H1 (cell line): ENCODE data around the gene PDIA6. TPM values are rescaled to one million over a fixed set of nuclear protein-coding genes. Genes with fewer than 3 reads are reported as not detected.

Source experiments
- CTCF ChIA-PET: fragments of 300-600 bp; sonication (Branson Sonifier 250); formaldehyde crosslinking; loops from one replicate; lab custom pipeline; 2021; ENCODE audit not compliant: partially characterized antibody; lab: Charles Lee
- POLR2A ChIA-PET: fragments of 300-600 bp; sonication (Branson Sonifier 250); formaldehyde crosslinking; loops from one replicate; lab custom pipeline; 2021; ENCODE audit warnings: inconsistent platforms; ENCODE audit not compliant: partially characterized antibody; lab: Charles Lee
- DNase-seq, 2 experiments: peaks; one replicate each; pipeline versions ENCODE4 v3.0.0 to v3.0.0-alpha.2; 2010 to 2022; ENCODE audit warnings: low spot score in 2 of 2, low read depth in 1 of 2, mixed read lengths in 1 of 2
- FAIRE-seq: peaks from 2 replicates; lab custom pipeline; 2011; peaks lifted over from hg19 to GRCh38; lab: Jason Lieb, UNC
- H2AFZ ChIP-seq: 2 replicates; pipeline ENCODE4 v1.8.1; 2012; ENCODE audit warnings: low read length, inconsistent platforms
- H2AK5ac ChIP-seq: 2 replicates; pipeline ENCODE4 v1.6.1; 2013; ENCODE audit warnings: low read depth, low read length
- H2BK120ac ChIP-seq: replicated peaks from 2 replicates; pipeline ENCODE3; 2013; ENCODE audit warnings: low read depth, low read length, inconsistent platforms
- H2BK12ac ChIP-seq: 2 replicates; pipeline ENCODE4 v1.6.1; 2013; ENCODE audit warnings: low read depth, low read length
- H2BK15ac ChIP-seq: 2 replicates; pipeline ENCODE4 v1.6.1; 2013; ENCODE audit warnings: low read length
- H2BK20ac ChIP-seq: 2 replicates; pipeline ENCODE4 v1.6.1; 2013; ENCODE audit warnings: low read length
- H2BK5ac ChIP-seq: 2 replicates; pipeline ENCODE4 v1.6.1; 2013; ENCODE audit warnings: low read depth, low read length
- H3K14ac ChIP-seq: 2 replicates; pipeline ENCODE4 v1.6.1; 2013; ENCODE audit warnings: inconsistent platforms; ENCODE audit not compliant: insufficient read length
- H3K18ac ChIP-seq: 2 replicates; pipeline ENCODE4 v1.6.1; 2013; ENCODE audit warnings: low read length; ENCODE audit errors: extremely low read depth
- H3K23ac ChIP-seq: 2 replicates; pipeline ENCODE4 v1.6.1; 2013; ENCODE audit warnings: inconsistent platforms; ENCODE audit not compliant: insufficient read length
- H3K23me2 ChIP-seq: 2 replicates; pipeline ENCODE4 v1.6.1; 2013; ENCODE audit warnings: low read depth, low read length
- H3K27ac ChIP-seq: 2 replicates; pipeline ENCODE4 v1.6.1; 2011; ENCODE audit warnings: low read depth, low read length, inconsistent platforms
- H3K27me3 ChIP-seq, 4 experiments: replicated peaks in 1 of 4; 1 replicate in 1 of 4; 2 replicates in 3 of 4; pipeline versions ENCODE4 v1.6.1 to v1.8.1; 2011 to 2013; ENCODE audit warnings: low read length in 3 of 4, mild to moderate bottlenecking in 3 of 4, inconsistent platforms in 2 of 4, mixed read lengths in 2 of 4, moderate library complexity in 1 of 4; ENCODE audit not compliant: control insufficient read depth in 3 of 4, insufficient read depth in 3 of 4; ENCODE audit errors: extremely low read depth in 1 of 4
- H3K36me3 ChIP-seq, 4 experiments: 2 replicates each; pipeline versions ENCODE4 v1.6.1 to v1.8.1; 2011 to 2013; ENCODE audit warnings: mild to moderate bottlenecking in 4 of 4, low read length in 3 of 4, moderate library complexity in 2 of 4, control low read depth in 1 of 4, inconsistent platforms in 1 of 4; ENCODE audit not compliant: insufficient read depth in 4 of 4, control insufficient read depth in 2 of 4
- H3K4ac ChIP-seq: replicated peaks from 2 replicates; pipeline ENCODE3; 2013; ENCODE audit warnings: low read length, low read depth, mixed read lengths, inconsistent platforms; ENCODE audit not compliant: insufficient read length
- H3K4me1 ChIP-seq, 4 experiments: replicated peaks in 1 of 4; 1 replicate in 1 of 4; 2 replicates in 3 of 4; pipeline versions ENCODE4 v1.6.1 to v1.8.1; 2011 to 2013; ENCODE audit warnings: low read length in 3 of 4, inconsistent platforms in 2 of 4, mixed read lengths in 1 of 4; ENCODE audit not compliant: insufficient read depth in 4 of 4, control insufficient read depth in 3 of 4
- H3K4me2 ChIP-seq, 2 experiments: 2 replicates each; pipeline versions ENCODE4 v1.6.1 to v1.8.1; 2011 to 2013; ENCODE audit warnings: low read depth in 2 of 2, low read length in 2 of 2, control low read depth in 1 of 2, inconsistent platforms in 1 of 2, mild to moderate bottlenecking in 1 of 2; ENCODE audit not compliant: insufficient read depth in 1 of 2
- H3K4me3 ChIP-seq, 4 experiments: fragments of 200-600, 300-600 bp in 1 of 4; sonication (generic), shearing (Covaris generic), sonication (Bioruptor Twin) in 1 of 4; 2 replicates each; pipeline versions ENCODE4 v1.5.1 to v1.8.1; 2011 to 2016; ENCODE audit warnings: low read length in 4 of 4, low read depth in 3 of 4, control low read depth in 2 of 4, inconsistent platforms in 2 of 4, mild to moderate bottlenecking in 2 of 4, mixed read lengths in 1 of 4, moderate library complexity in 1 of 4; ENCODE audit not compliant: insufficient read depth in 2 of 4; ENCODE audit errors: extremely low read depth in 1 of 4
- H3K56ac ChIP-seq: replicated peaks from 2 replicates; pipeline ENCODE3; 2013; ENCODE audit warnings: low read depth, mild to moderate bottlenecking, mixed read lengths, low read length, inconsistent platforms; ENCODE audit not compliant: insufficient read length
- H3K79me1 ChIP-seq: 2 replicates; pipeline ENCODE4 v1.6.1; 2013; ENCODE audit warnings: low read depth, low read length, control low read depth
- H3K79me2 ChIP-seq, 2 experiments: 2 replicates each; pipeline versions ENCODE4 v1.6.1 to v1.8.1; 2012 to 2013; ENCODE audit warnings: low read length in 2 of 2, mild to moderate bottlenecking in 2 of 2, inconsistent platforms in 1 of 2; ENCODE audit not compliant: insufficient read depth in 2 of 2, control insufficient read depth in 1 of 2
- H3K9ac ChIP-seq, 4 experiments: replicated peaks in 1 of 4; 1 replicate in 1 of 4; 2 replicates in 3 of 4; pipeline versions ENCODE4 v1.6.1 to v1.8.1; 2011 to 2013; ENCODE audit warnings: low read depth in 3 of 4, low read length in 3 of 4, control low read depth in 2 of 4, mild to moderate bottlenecking in 2 of 4, moderate library complexity in 2 of 4, inconsistent platforms in 1 of 4; ENCODE audit errors: extremely low read depth in 1 of 4
- H3K9me3 ChIP-seq, 2 experiments: 2 replicates each; pipeline versions ENCODE4 v1.6.1 to v1.8.1; 2012 to 2013; ENCODE audit warnings: mild to moderate bottlenecking in 2 of 2, moderate library complexity in 2 of 2, control low read depth in 1 of 2, inconsistent platforms in 1 of 2, low read depth in 1 of 2, low read length in 1 of 2, mixed read lengths in 1 of 2; ENCODE audit not compliant: insufficient read depth in 2 of 2
- H4K20me1 ChIP-seq, 2 experiments: replicated peaks in 1 of 2; 2 replicates each; pipeline versions ENCODE3 to v1.8.1; 2011 to 2013; ENCODE audit warnings: inconsistent platforms in 2 of 2, low read length in 2 of 2, mild to moderate bottlenecking in 1 of 2; ENCODE audit not compliant: insufficient read depth in 2 of 2, control insufficient read depth in 1 of 2
- H4K5ac ChIP-seq: 2 replicates; pipeline ENCODE4 v1.6.1; 2013; ENCODE audit warnings: low read length, low read depth, mixed read lengths, inconsistent platforms; ENCODE audit not compliant: insufficient read length
- H4K8ac ChIP-seq: 2 replicates; pipeline ENCODE4 v1.8.0; 2013; ENCODE audit warnings: mild to moderate bottlenecking, moderate library complexity, low read length, inconsistent platforms; ENCODE audit not compliant: insufficient read depth; ENCODE audit errors: extremely low read depth
- H4K91ac ChIP-seq: replicated peaks from 2 replicates; pipeline ENCODE3; 2013; ENCODE audit warnings: low read length, mixed read lengths, inconsistent platforms; ENCODE audit not compliant: insufficient read length
- ATF2 ChIP-seq: IDR thresholded peaks from 2 replicates; pipeline ENCODE4 v1.6.1; 2012; ENCODE audit warnings: low read length, inconsistent platforms
- CBX8 ChIP-seq: fragments of 300-800, 300-1000 bp; sonication (generic); IDR thresholded peaks from 2 replicates; pipeline ENCODE4 v1.7.1; 2016; ENCODE audit warnings: low read depth, low read length, borderline replicate concordance
- CEBPB ChIP-seq: IDR thresholded peaks from 2 replicates; pipeline ENCODE4 v1.6.1; 2012; ENCODE audit warnings: low read depth, low read length
- CTBP2 ChIP-seq: IDR thresholded peaks from 2 replicates; pipeline ENCODE4 v1.7.0; 2011; ENCODE audit warnings: borderline replicate concordance, mild to moderate bottlenecking, moderate library complexity, mixed read lengths, low read length; ENCODE audit not compliant: insufficient read depth, insufficient read length
- EGR1 ChIP-seq: IDR thresholded peaks from 2 replicates; pipeline ENCODE4 v1.6.1; 2011; ENCODE audit warnings: low read depth, low read length, borderline replicate concordance
- HDAC6 ChIP-seq: IDR thresholded peaks from one replicate; pipeline ENCODE4 v1.7.1; 2012; ENCODE audit warnings: low read depth, mild to moderate bottlenecking, inconsistent platforms, low read length, moderate library complexity
- JUN ChIP-seq: IDR thresholded peaks from 2 replicates; pipeline ENCODE4 v1.6.1; 2011; ENCODE audit warnings: low read depth, mild to moderate bottlenecking, improper control_type of control experiment, low read length
- MAX ChIP-seq: IDR thresholded peaks from 2 replicates; pipeline ENCODE4 v1.6.1; 2012; ENCODE audit warnings: inconsistent platforms
- POU5F1 ChIP-seq: IDR thresholded peaks from 2 replicates; pipeline ENCODE4 v1.6.1; 2011; ENCODE audit warnings: low read depth, mild to moderate bottlenecking, low read length, moderate library complexity
- TAF7 ChIP-seq: optimal IDR thresholded peaks from 2 replicates; pipeline ENCODE3; 2011; ENCODE audit warnings: low read depth, mild to moderate bottlenecking, inconsistent platforms, low read length, moderate library complexity, borderline replicate concordance
- WGBS, 2 experiments: shearing (Covaris generic) in 1 of 2; methylation state at CpG; one replicate each; pipeline versions ENCODE4 v1.1.6 to v1.1.7; 2013 to 2015; ENCODE audit warnings: low lambda C conversion rate in 2 of 2, mixed read lengths in 2 of 2, inconsistent platforms in 1 of 2, low coverage in 1 of 2, missing lambda C conversion rate in 1 of 2; ENCODE audit not compliant: insufficient replicate concordance in 2 of 2, insufficient coverage in 1 of 2, insufficient read length in 1 of 2; ENCODE audit errors: extremely low coverage in 1 of 2, missing lambda C conversion rate in 1 of 2; 5-methylcytosine and 5-hydroxymethylcytosine counted together
- polyA plus RNA-seq, 7 experiments: library from polyadenylated mRNA; depleted of rRNA in 3 of 7; stranded (reverse) in 5 of 7; unstranded in 2 of 7; fragments of >200 nt in 5 of 7; fragments of 200-250 nt in 2 of 7; gene quantifications; 1 replicate in 5 of 7; 2 replicates in 1 of 7; 4 replicates in 1 of 7; pipeline versions ENCODE4 v1.2.1 to v1.2.3, GENCODE V29; 2011 to 2013; ENCODE audit warnings: missing spikeins in 2 of 7, mixed read lengths in 2 of 7
- total RNA-seq: library from RNA; stranded (reverse); fragmentation: NEBNext Ultra II Directional; extraction: Animal tissue kit (Norgen Biotek cat#: 25700); gene quantifications from 2 replicates; pipeline ENCODE4 v1.2.1, GENCODE V29; 2021

The PDIA6 gene
- total and polyA plus RNA-seq, 2 of the 8 experiments (the other 6 are each of a cell fraction or from before 2014, with no cell fraction given), result 181 to 384 TPM

- H4K5ac ChIP-seq, result no peak overlapping the region
- no peak overlapping the region for H3K23ac ChIP-seq
- H4K20me1 ChIP-seq, result no peaks in the 10 kb centered on the region
- H2BK15ac ChIP-seq, result no peak overlapping the region
- H3K36me3 ChIP-seq, result no peaks in the 10 kb centered on the region
- DNase-seq (no peak), FAIRE-seq (no peak)
- no peak overlapping the region for H2AK5ac ChIP-seq
- H3K27ac ChIP-seq, result no peak overlapping the region
- H2BK20ac ChIP-seq, result no peak overlapping the region
- no peak overlapping the region for H3K4ac ChIP-seq
- ChIA-PET POLR2A (no interaction called here), CTCF (no interaction called here)
- H4K91ac ChIP-seq, result no peak overlapping the region
- H3K23me2 ChIP-seq, result no peaks in the 10 kb centered on the region
- H2BK12ac ChIP-seq, result no peak overlapping the region
- H3K18ac ChIP-seq, result no peak overlapping the region
- H3K4me1 ChIP-seq, result no peaks in the 10 kb centered on the region
- H2BK120ac ChIP-seq, result no peak overlapping the region
- no peaks in the 10 kb centered on the region for H3K9me3 ChIP-seq
- H3K9ac ChIP-seq, result no peak overlapping the region
- H3K14ac ChIP-seq, result no peak overlapping the region
- no peaks in the 10 kb centered on the region for H3K27me3 ChIP-seq
- no peak overlapping the region for H3K4me3 ChIP-seq
- WGBS, 2 experiments, result 88% methylated on average over 5 of the region's 5 CpGs; no CpG with 5 or more reads in 1 of the 2 experiments
- H3K4me2 ChIP-seq, result no peak overlapping the region
- H4K8ac ChIP-seq, result no peak overlapping the region
- no peak overlapping the region for H3K56ac ChIP-seq
- TF ChIP-seq ATF2, result no peak
- TF ChIP-seq JUN, result no peak
- TF ChIP-seq CBX8, result no peak
- no peak for TF ChIP-seq HDAC6
- no peak for TF ChIP-seq EGR1
- TF ChIP-seq MAX, result no peak
- no peak for TF ChIP-seq POU5F1
- TF ChIP-seq CEBPB, result no peak
- TF ChIP-seq CTBP2, result no peak
- TF ChIP-seq TAF7, result no peak
- no peaks in the 10 kb centered on the region for H3K79me2 ChIP-seq
- H3K79me1 ChIP-seq, result no peaks in the 10 kb centered on the region
- H2BK5ac ChIP-seq, result no peak overlapping the region
- no peak overlapping the region for H2AFZ ChIP-seq
Observed at GRCh38 chr2:10752236-10752635, 60.3 kb downstream of the PDIA6 start.
